ENCODE results near the gene PIEZO2.

DNA sequence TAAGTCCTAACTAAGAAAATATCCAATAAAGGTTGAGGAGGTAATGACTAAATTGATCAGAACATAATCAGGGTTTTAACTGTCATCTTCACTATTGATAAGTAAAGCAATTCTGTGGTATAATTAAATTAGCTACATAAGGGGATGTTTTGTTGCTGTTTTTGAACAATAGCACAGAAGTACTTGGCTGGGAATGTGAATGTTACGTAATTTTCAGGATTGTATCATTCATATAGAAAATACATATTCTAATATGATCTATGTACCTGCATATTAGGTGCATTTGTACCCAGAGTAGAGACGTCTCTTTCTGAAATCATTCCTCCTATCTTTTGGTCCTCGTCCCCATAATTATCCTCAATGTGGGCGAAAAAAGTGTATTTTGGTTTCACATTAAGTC lies 109.0 kb downstream of the PIEZO2 start:
- no peak for TF ChIP-seq POLR2A (IDR thresholded peaks at IDR 0.05; ENCODE audit: low read depth, low read length)
- no peak for TF ChIP-seq POLR2AphosphoS5 (IDR thresholded peaks at IDR 0.05; ENCODE audit: low read depth, low read length)
- no peak for TF ChIP-seq TAF1 (IDR thresholded peaks at IDR 0.05; ENCODE audit: low read depth, low read length)
- no peak for TF ChIP-seq SPI1 (IDR thresholded peaks at IDR 0.05; ENCODE audit: low read depth, low read length)
- TF ChIP-seq POU2F2 (IDR thresholded peaks at IDR 0.05; ENCODE audit: low read depth, low read length) = no peak
- TF ChIP-seq PAX5 (IDR thresholded peaks at IDR 0.05; ENCODE audit: insufficient read depth, low read length, severe bottlenecking) = no peak

All from GM12891 (cell line).